Activated T-helper 1 cell treated with anti-CD3 and anti-CD28 coated beads, Interleukin-2, amount 50 U/mL, for 16 hours (primary cell): ENCODE measurements around the gene TENM3.
"Not testable (repeated sequence)": the region's sequence is repeated elsewhere in the genome, so short reads cannot be mapped to it uniquely, and the experiment has no call there.

Experiments
- DNase-seq, 2 donors: peaks; one replicate each; pipeline ENCODE4 v3.0.0-alpha.2; 2020; ENCODE audit warnings: low read depth in 1 of 2, low spot score in 1 of 2

Gene TENM3

DNA sequence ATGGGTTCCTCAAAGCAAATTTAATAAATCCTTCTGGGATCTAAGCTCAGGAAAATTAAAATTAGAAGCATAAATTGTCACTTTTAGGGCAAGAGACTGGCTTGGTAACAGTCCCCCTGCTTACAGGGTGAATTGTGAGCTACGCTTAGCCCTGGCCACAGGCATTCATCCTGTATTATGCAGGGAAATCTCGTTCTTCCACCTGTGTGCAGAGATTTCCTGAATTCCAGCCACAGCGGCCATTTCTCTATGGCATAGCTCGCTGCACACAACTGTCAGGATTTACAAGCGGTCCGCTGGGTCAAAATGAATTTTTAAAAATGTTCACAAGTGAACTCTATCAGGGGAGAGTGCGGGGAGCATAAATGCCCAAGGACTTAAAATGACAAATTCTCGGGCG is 562.1 kb downstream of the TENM3 start:
- no peak for DNase-seq

DNA sequence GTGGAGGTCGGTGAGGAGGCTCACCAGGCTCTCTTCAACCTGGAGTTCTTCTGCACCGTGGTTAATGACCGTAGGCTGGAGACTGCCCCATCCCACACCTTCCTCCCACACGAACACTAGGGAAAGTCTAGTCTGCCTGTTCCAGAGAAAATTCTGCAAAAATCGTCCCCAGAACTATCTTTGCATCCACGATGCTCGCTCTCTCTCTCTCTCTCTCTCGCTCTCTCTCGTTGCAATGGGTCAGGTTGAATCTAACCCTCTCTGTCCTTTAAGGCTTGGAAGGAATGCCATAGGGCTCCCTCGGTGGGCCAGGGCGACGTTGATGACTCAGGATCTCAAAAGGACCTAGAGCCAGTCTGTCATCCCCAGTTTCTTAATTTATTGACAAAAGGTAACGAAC is 562.5 kb downstream of the TENM3 start:
- no peak for DNase-seq

DNA sequence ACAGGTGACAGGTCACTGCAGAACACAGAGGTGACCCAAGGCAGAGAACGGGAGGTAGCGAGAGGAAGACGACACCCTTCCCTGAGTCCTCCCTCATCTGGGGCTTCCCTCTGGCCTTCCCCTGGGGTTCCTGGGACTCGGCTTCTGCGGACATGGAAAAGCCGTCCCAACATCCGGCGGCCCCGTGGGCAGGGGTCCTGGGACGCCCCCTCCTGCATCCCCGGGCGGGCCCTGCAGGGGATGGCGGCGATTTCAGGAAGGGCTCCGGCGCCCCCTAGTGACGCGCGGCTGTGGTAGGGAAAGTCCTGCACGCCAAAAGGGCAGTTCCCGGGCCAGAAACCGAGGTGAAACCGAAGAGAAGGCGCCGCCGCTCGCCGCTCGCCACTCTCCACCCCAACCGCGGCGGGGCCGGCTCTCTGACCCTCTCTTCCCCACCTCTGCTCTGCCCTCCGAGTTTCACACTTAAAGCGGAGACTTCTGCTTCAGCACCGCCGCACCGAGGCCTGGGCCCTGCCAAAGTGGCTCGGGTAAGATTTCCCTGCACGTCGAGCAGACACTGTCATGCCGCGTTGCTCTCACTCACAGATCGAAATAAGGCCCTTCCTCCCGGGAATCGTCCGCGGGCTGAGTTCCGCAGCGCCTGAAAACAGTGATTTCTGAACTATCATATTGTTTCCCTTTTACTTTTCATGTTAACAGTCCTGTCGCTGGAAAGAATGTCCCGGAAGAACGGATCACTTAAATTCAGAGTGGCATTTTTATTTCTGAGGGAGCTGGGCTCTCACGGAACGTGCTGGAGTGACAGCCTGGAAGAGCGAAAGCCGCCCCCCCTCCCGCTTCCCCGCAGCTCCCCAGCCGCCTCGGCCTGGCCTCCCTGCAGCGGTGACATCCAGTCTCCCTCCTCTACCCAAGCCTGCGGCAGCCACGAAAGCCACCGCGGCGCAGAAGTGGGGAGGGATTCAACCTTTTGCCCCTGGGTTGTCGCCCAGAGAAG is 563.4 kb downstream of the TENM3 start:
- DNase-seq: peak; percentile 13 to 26

DNA sequence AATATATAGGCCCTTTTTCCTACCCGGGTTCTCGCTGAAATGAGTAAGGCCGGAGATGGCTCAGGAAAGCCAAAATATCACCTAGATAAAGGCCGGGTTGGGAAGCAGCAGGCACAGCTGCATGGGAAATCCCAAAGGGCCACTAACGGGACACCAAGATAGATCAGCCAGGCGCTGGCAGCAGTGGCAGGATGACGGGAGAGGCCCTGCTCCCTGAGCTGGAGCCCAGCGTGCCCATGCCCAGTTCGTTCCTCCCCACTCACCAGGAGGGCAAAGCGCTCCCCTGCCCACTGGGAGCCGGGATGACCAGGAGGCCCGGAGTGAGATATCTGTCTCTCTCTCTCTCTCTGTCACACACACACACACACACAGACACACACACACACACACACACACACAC is 564.1 kb downstream of the TENM3 start:
- no peak for DNase-seq

DNA sequence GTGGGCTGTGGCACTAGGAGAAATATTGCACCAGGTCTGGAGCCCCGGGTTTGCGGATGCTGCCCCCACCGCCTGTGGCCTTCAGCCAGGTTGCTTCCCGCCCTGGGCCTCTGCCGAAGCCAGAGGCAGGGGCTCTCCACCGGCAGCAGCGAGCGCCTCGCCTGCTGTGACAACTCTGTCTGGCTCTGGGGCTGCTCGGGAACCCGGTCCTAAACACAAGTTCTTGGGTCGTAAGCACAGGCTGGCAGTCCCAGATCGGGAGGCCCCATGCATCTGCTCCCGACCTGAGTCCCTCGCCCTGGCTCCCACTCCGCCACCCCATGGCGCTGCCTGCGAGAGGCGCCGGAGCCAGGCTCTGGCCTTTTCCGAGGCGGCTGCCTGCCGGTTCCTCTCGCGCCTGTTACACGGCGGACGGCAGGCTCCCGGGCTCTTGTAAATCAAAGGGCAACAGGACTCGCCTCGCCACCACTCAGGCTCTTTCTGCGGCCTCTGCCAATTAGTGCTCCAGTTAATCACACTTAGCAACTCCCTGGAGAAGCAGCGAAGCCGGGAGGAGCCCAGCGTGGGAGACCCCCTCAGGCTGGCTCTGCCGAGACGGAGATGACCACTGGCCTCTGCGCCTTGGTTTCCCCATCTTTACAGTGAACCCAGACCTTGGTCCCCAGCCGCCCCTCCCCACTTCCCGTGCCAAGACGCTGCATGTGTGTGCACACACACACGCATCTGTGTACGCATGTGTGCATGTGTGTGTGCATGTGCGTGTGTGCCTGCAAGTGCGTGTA is 564.8 kb downstream of the TENM3 start:
- no peak for DNase-seq

DNA sequence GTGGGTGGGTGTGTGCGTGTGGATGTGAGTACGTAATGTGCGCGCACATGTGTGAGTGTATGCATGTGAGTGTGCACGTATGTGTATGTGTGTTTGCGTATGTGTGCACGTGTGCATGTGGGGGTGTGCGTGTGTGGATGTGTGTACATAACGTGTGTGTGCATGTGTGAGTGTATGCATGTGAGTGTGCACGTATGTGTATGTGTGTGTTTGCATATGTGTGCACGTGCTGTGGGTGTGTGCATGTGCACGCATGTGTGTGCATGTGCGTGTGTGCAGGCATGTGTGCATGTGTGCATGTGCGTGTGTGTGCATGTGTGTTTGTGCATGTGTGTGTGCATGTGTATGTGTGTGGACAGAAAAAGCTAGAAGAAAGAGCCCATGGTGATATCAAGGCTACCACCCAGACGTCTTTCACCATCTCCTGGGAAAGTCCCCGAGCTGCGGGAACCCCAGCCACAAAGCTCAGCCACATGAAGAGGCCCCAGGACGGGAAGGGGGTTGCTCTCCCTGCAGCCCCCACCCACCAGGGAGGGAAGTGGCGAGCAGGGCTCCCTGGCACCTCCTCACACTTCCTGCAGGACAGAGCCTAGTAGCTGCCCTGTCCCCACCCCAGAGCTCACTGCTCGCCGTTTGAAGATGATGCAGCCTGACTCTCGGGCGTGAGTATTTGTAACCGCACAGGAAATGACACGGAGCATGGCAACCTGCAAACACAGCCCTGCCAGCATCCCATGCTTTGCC is 565.6 kb downstream of the TENM3 start:
- DNase-seq: peak in 1 of 2 donors; percentile 26

DNA sequence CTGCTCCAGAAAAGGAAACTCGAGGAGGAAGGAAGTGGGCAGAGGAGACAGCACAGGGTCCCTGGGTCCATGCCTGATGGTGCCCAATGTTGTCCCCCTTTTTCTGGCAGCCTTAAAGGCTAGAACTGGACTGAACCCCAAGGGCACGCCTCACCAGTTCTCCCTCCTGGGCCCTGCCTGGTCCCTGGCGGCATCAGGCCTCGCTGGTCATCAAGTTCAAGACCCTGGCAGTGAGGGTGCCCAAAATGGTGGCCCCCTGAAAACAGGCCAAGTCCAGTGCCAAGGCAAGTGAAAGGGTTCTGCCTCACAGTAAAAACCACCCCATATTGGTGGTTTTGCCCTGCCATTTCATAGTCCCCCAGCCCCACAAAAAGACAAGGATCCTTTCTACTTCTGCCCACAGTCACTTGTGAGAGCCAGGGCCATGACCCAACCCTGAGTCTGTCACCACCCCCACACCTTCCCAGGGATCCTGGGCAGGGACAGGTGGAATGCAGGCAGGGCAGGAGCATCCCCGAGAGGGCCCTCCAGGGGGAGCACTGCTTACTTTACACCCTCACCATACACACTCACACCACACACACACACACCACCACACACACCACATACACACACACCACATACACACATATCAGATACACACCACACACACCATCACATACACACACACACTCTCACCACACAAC is 566.4 kb downstream of the TENM3 start:
- no peak for DNase-seq

DNA sequence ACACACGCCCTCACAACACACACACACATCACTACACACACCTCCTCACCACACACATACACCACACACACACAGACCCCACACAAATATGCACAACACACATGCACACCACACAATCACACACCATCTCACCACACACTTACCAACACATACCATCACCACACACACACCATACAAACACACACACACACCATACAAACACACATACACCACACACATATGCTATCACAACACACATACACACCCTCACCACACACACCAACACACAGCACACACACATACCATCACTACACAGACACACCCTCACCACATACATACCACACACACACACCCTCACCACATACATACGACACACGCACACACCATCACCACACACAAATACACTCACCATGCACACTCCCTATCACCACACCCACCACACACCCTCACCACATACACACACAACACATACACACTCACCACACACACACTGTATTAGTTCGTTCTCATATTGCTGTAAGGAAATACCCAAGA is 567.0 kb downstream of the TENM3 start:
- no peak for DNase-seq

DNA sequence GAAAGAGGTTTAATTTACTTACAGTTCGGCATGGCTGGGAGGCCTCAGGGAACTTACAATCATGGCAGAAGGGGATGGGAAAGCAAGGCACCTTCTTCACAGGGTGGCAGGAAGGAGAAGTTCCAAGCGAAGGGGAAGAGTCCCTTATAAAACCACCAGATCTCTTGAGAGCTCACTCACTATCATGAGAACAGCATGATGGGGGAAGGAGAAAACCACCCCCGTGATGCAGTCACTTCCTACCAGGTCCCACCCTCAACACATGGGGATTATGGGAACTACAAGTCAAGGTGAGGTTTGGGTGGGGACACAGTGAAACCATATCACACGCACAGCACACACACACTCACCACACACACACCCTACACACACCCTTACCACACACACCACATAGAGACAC is 569.7 kb downstream of the TENM3 start:
- no peak for DNase-seq

DNA sequence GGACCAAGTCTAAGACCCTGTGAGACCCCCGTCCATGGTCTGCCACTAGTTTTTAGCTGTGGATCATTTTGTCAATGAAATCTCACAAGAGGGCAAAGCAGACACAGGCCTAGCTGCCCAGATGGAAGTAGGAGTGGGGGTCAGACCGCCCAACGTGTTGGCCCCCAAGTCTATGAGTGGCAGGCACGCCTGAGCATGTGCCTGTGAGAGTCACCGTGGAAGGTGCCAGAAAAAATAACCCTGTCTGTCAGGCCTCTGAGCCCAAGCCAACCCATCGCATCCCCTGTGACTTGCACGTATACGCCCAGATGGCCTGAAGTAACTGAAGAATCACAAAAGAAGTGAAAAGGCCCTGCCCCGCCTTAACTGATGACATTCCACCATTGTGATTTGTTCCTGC is 570.9 kb downstream of the TENM3 start:
- DNase-seq: not testable (repeated sequence)

DNA sequence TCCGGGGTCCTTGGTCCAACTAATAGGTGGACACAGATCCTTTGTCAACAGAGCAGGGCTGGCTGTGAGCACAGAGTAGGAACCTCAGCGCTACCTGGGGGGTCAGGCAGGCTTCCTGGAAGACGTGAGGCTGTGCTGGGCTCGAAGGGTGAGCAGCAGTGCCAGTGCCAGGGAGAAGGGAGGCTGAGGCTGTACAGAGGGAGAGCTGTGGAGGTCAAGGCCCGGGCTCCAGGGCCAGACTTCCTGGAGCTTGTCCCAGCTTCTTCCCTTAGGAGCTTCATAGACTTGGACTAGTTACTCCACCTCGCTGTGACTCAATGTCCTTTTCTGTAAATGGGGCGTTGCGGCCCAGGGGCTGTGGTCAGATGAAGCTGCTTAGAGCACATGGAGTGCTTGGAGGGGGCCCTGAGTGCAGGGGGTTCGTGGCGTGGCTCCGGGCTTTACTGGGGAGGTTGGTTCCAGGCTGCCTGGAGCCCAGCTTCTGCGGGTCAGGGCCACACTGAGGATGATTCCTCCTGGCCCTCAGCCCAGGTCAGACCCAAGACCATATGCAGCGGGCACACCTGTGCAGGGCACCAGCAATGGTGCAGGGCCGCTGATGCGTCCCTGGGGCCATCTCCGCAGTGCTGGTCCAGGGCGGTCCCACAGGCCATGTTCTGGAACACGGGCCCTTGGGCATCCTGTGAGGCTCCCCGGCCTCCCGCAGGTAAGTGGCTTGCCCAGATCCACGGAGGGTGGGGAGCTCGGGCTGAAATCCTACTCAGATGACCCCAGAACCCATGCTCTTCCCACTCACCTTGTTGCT is 575.9 kb downstream of the TENM3 start:
- no peak for DNase-seq

DNA sequence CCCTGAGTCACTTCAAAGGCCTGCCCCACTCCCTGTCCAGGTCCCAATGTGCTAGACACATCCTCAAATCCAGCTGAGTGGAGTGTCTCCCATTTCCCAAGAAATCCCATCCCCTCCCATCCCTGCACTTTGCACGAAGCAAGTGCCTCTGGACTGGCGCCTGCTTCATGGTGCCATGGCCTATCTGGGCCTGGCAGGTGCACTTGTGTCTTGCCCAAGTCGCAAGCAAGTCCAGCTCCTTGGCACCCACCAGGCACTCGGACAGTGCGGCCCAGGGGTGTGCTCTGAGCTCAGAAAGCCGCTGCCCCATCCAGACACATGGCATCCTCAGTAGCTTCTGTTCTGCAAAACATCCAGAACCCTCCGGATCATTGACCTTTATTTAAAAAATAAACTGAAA is 576.5 kb downstream of the TENM3 start:
- DNase-seq: no peak

DNA sequence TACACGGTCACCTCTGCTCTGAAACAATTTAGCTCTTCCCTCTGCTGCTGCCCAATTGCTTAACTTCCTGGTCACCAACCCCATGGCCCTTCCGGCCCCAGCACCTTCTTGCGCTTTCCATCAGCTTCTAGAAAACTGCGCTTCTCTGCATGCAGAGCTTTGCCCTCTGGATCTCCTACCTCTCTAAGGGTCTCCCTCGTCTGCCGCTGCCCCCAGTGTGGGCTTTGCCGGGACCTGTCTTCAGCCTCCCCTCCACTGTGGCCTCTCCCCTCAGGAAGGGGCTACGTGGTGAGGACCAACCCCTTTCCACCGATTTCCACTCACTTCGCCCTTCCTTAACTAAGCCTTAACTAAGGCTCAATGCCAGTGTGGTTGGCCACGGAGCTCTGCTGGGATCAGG is 579.4 kb downstream of the TENM3 start:
- DNase-seq: no peak

DNA sequence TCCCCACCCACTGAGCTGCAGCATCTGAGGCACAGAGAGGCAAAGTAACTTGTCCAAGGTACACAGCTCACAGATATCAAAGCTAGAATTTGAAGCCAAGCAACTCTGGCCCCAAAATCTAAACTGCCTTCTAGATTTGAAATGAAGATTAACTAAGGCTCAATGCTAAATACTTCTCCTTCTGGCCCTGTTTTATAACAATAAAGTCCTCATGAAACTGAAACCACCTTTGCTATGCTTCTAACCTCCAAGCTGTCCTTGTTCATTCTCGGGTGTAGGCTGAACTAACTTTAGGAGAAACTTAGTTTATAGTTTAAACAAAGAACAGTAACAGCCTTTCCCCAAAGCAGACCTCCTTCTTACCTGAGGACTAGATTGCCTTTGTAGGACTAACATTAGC is 580.4 kb downstream of the TENM3 start:
- DNase-seq: no peak

DNA sequence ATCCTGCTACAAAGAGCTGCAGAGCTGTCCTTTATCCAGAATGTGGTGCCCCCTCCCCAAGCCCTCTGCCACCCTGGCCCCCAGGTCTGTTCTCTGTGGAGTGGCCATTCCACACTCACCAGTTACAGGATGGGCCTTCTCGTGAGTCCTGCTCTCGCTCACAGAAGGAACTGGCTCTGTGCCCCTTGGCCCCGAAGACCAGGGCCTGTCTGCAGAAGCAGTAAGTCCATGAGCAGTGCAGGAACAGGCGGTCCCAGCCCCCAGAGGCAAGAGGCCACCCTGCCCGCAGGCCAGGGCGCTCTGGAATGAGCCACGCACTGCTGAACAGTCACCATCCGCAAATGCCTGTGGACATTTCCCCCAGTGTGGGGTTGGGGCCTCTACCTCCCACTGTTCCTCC is 581.8 kb downstream of the TENM3 start:
- no peak for DNase-seq

DNA sequence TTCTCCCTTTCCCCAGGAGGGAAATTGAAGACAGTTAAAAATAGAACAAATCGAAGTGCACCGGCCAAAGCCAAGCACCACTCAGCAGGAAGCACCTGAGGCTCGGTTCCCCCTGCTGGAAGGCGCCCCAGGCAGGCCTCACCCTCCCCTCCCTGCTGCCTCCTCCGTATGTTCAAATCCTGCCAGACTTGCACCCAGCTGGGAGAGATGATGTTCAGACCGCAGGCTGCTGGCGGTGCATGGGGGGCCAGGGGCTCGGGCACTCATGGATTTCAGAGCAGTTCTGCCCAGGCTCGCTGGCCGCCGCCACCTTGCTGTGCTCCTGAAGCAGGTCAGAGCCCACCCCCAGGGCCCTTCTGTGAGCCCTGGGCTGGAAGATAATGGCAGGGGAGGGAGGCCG is 582.6 kb downstream of the TENM3 start:
- no peak for DNase-seq

DNA sequence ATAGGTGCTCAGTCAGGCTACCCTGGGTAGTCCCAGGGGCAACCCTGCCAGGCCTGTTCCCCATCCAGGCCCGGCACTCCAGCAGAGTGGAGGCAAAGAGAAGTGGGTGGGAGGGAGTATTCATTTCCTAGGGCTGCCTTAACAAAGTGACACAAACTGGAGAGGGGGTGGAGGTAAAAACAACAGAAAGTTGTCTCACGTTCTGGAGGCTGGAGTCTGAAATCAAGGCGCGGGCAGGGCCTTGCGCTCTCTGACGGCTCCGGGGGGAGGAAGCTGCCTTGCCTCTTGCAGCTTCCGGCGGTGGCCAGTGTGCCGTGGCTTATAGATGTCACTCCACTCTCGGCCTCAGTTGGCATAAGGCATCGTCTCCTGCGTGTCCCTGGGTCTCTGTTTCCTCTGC is 583.2 kb downstream of the TENM3 start:
- no peak for DNase-seq

DNA sequence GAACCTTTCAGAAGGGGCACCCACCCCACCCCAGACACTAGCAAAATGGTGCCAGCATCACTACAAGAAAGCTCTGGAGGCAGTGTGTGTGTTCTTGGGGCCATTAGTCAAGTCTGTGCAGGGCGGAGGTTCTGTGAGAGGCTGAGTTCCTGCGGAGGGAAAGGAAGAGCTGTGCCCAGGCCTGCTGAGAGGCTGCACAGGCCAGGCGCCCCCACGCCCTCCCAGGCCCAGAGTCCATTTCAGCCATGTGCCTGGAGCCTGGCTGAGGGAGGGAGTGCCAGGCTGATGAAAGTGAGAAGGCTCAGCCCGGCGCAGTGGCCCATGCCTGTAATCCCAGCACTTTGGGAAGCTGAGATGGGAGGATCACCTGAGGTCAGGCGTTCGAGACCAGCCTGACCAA is 584.0 kb downstream of the TENM3 start:
- DNase-seq: no peak

DNA sequence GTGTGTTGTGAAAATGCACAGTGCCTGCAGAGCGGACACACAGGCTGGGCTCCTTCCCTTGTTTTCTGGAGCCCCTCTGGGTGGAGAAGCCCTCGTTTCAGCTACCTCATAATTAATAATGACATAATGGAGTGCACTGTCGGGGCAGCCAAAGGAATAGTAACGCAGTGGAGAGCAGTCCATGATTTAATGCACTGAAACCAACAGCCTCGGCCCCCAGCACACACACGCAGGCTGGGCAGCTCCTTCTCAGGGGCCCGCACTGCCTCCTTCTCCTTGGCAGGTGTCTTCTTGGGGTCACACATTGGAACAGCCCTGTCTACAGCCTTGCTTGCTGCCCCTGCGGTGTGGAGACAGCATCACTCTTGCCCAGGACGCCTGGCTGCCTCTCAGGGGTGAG is 584.8 kb downstream of the TENM3 start:
- DNase-seq: no peak
